ENCODE results near the gene SOST. TPM values are rescaled to one million over a fixed set of nuclear protein-coding genes. Genes with fewer than 3 reads are reported as not detected.
A peak's percentile ranks its signal among the peaks of the same experiment; 100 is the strongest.

The SOST gene
- total and polyA plus RNA-seq, 2 donors (not counting 1 experiment from before 2014, with no cell fraction given) = not detected

DNA sequence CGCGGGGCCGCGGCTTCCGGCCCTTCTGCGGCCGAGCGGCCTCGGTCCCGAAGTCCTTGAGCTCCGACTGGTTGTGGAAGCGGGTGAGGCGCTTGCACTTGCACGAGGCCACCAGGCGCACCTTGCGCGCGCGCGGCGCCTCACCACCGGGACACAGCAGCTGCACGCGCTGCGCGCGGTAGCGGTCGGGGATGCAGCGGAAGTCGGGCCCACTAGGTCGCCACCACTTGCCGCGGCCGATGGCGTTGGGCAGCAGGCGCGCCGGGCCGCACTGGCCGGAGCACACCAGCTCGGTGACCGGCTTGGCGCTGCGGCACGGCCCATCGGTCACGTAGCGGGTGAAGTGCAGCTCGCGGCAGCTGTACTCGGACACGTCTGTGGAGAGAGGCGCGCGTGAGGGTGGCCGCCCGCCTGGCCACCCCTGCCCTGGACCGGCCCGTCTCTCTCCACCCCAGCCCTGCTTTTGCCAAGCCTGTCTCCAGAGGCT lies 3.2 kb downstream of the SOST start:
- no peaks in the 10 kb centered on the region for H4K20me1 ChIP-seq (ENCODE audit: control insufficient read depth, extremely low read depth, insufficient read depth, low read length)
- H3K4me2 ChIP-seq (ENCODE audit: extremely low read depth, insufficient read depth, low read length) = peak overlapping the region; percentile 55
- peak; percentile 9 to 60 for DNase-seq (ENCODE audit: low read depth in 2 of 2)
- H3K9ac ChIP-seq (ENCODE audit: insufficient read depth, low read length) = no peak overlapping the region
- H3K79me2 ChIP-seq (ENCODE audit: control insufficient read depth, insufficient read depth, low read length) = no peaks in the 10 kb centered on the region
- TF ChIP-seq CTCF (conservative IDR thresholded peaks at IDR 0.05 in 1 of 2, IDR thresholded peaks at IDR 0.05 in 1 of 2; ENCODE audit: low read depth in 1 of 2, low read length in 2 of 2) = no peak
- TF ChIP-seq EZH2 (IDR thresholded peaks at IDR 0.05; ENCODE audit: low read length, missing control alignments) = peak; percentile 62
- H3K4me1 ChIP-seq (ENCODE audit: control insufficient read depth, extremely low read depth, insufficient read depth, low read length) = no peaks in the 10 kb centered on the region
- peaks cover 32% of the 10 kb centered on the region for H3K27me3 ChIP-seq (ENCODE audit: control insufficient read depth, insufficient read depth, low read length)
- no peaks in the 10 kb centered on the region for H3K9me3 ChIP-seq (ENCODE audit: control insufficient read depth, insufficient read depth, low read depth, low read length)
- H2AFZ ChIP-seq (ENCODE audit: low read length) = no peak overlapping the region
- H3K27ac ChIP-seq (ENCODE audit: insufficient read depth, low read length) = no peak overlapping the region
- no peaks in the 10 kb centered on the region for H3K36me3 ChIP-seq (ENCODE audit: control insufficient read depth, insufficient read depth, low read length)
- H3K4me3 ChIP-seq (replicated peaks in 1 of 4; ENCODE audit: control extremely low read depth in 1 of 4, insufficient read depth in 1 of 4, low read depth in 3 of 4, low read length in 4 of 4) = peak overlapping the region in 1 of 4 experiments; percentile 35

GRCh38 chr17:43754947-43755346 lies 3.6 kb downstream of the SOST start:
- Histone ChIP-seq H3K4me2 (ENCODE audit: extremely low read depth, insufficient read depth, low read length) (no peak overlapping the region), H3K9ac (ENCODE audit: insufficient read depth, low read length) (no peak overlapping the region), H3K79me2 (ENCODE audit: control insufficient read depth, insufficient read depth, low read length) (no peaks in the 10 kb centered on the region), H2AFZ (ENCODE audit: low read length) (no peak overlapping the region), H3K4me3 (replicated peaks in 1 of 4; ENCODE audit: control extremely low read depth in 1 of 4, insufficient read depth in 1 of 4, low read depth in 3 of 4, low read length in 4 of 4) (peak overlapping the region in 1 of 4 experiments; percentile 35), H3K36me3 (ENCODE audit: control insufficient read depth, insufficient read depth, low read length) (no peaks in the 10 kb centered on the region), H3K4me1 (ENCODE audit: control insufficient read depth, extremely low read depth, insufficient read depth, low read length) (no peaks in the 10 kb centered on the region), H4K20me1 (ENCODE audit: control insufficient read depth, extremely low read depth, insufficient read depth, low read length) (no peaks in the 10 kb centered on the region), H3K9me3 (ENCODE audit: control insufficient read depth, insufficient read depth, low read depth, low read length) (no peaks in the 10 kb centered on the region), H3K27me3 (ENCODE audit: control insufficient read depth, insufficient read depth, low read length) (peaks cover 34% of the 10 kb centered on the region), H3K27ac (ENCODE audit: insufficient read depth, low read length) (no peak overlapping the region)
- DNase-seq (ENCODE audit: low read depth in 2 of 2) = no peak
- TF ChIP-seq CTCF (conservative IDR thresholded peaks at IDR 0.05 in 1 of 2, IDR thresholded peaks at IDR 0.05 in 1 of 2; ENCODE audit: low read depth in 1 of 2, low read length in 2 of 2) = no peak

- Histone ChIP-seq H2AFZ (ENCODE audit: low read length) (no peak overlapping the region), H3K4me1 (ENCODE audit: control insufficient read depth, extremely low read depth, insufficient read depth, low read length) (no peaks in the 10 kb centered on the region)
Observed at GRCh38 chr17:43753493-43754129, 5.0 kb downstream of the SOST start.

More at GRCh38 chr17:43753493-43754129, 5.0 kb downstream of the SOST start:
- no peak overlapping the region for H3K27ac ChIP-seq (ENCODE audit: insufficient read depth, low read length)
- no peaks in the 10 kb centered on the region for H3K79me2 ChIP-seq (ENCODE audit: control insufficient read depth, insufficient read depth, low read length)
- no peak overlapping the region for H3K9ac ChIP-seq (ENCODE audit: insufficient read depth, low read length)
- no peaks in the 10 kb centered on the region for H3K36me3 ChIP-seq (ENCODE audit: control insufficient read depth, insufficient read depth, low read length)
- DNase-seq (ENCODE audit: low read depth in 2 of 2) = peak in 1 of 2 donors; percentile 49
- no peaks in the 10 kb centered on the region for H4K20me1 ChIP-seq (ENCODE audit: control insufficient read depth, extremely low read depth, insufficient read depth, low read length)
- H3K27me3 ChIP-seq (ENCODE audit: control insufficient read depth, insufficient read depth, low read length) = peaks cover 33% of the 10 kb centered on the region
- no peak overlapping the region for H3K4me3 ChIP-seq (replicated peaks in 1 of 4; ENCODE audit: control extremely low read depth in 1 of 4, insufficient read depth in 1 of 4, low read depth in 3 of 4, low read length in 4 of 4)
- H3K9me3 ChIP-seq (ENCODE audit: control insufficient read depth, insufficient read depth, low read depth, low read length) = no peaks in the 10 kb centered on the region
- H3K4me2 ChIP-seq (ENCODE audit: extremely low read depth, insufficient read depth, low read length) = no peak overlapping the region
- no peak for TF ChIP-seq EZH2 (IDR thresholded peaks at IDR 0.05; ENCODE audit: low read length, missing control alignments)

Measured in fibroblast of lung (primary cell).